Uterus (tissue), 4 donors: ENCODE data around the gene MSH3. TPM values are rescaled to one million over a fixed set of nuclear protein-coding genes. Genes with fewer than 3 reads are reported as not detected.

ENCODE experiments used
- DNase-seq, 2 donors: peaks; one replicate each; pipeline ENCODE4 v3.0.0-alpha.2; 2019 to 2020
- H3K27ac ChIP-seq, 2 donors: fragments of 200-600 bp; sonication (generic); 1 replicate in 1 of 2; 2 replicates in 1 of 2; pipeline ENCODE4 v1.5.1; 2016 to 2018
- H3K27me3 ChIP-seq, 2 donors: fragments of 200-600 bp; sonication (generic); one replicate each; pipeline ENCODE4 v1.5.1; 2018 to 2019; ENCODE audit warnings: control low read depth in 1 of 2
- H3K36me3 ChIP-seq, 2 donors: fragments of 200-600 bp; sonication (generic); one replicate each; pipeline ENCODE4 v1.5.1; 2019; ENCODE audit warnings: control low read depth in 1 of 2
- H3K4me1 ChIP-seq, 2 donors: fragments of 200-600 bp; sonication (generic); one replicate each; pipeline ENCODE4 v1.5.1; 2018 to 2019; ENCODE audit warnings: control low read depth in 1 of 2
- H3K4me3 ChIP-seq, 2 donors: fragments of 200-600 bp; sonication (generic); 1 replicate in 1 of 2; 2 replicates in 1 of 2; pipeline ENCODE4 v1.5.1; 2018 to 2019; ENCODE audit warnings: mild to moderate bottlenecking in 1 of 2
- H3K9me3 ChIP-seq, 2 donors: fragments of 200-600 bp; sonication (generic); one replicate each; pipeline ENCODE4 v1.5.1; 2019; ENCODE audit warnings: control low read depth in 1 of 2
- POLR2A ChIP-seq, 2 donors: fragments of 450-650 bp; IDR thresholded peaks; one replicate each; pipeline ENCODE4 v1.6.1; 2016; ENCODE audit warnings: antibody characterized with exemption in 2 of 2, mild to moderate bottlenecking in 1 of 2, moderate library complexity in 1 of 2
- intact Hi-C: fragments of 100-400 bp; cut with DNase I; formaldehyde crosslinking; loops from one replicate; pipeline ENCODE4 v1.15.1; 2023; ENCODE audit warnings: low total_unique reads
- total RNA-seq, 4 donors: library from RNA; depleted of rRNA in 3 of 4; stranded (reverse); fragments of >200 nt in 3 of 4; gene quantifications; one replicate each; pipeline versions ENCODE4 v1.1.0 to v1.2.4, GENCODE V29; 2014 to 2023
- TF ChIP-seq, protein P1 (sequence below), 4 experiments: fragments of 200-600 bp in 2 of 4; fragments of 450-650 bp in 2 of 4; sonication (generic) in 2 of 4; IDR thresholded peaks; one replicate each; pipeline ENCODE4 v1.5.1; 2016 to 2019; ENCODE audit warnings: antibody characterized with exemption in 4 of 4, mild to moderate bottlenecking in 2 of 4, moderate library complexity in 1 of 4
- donor health status: DM: yes; HTN: yes; CAD: no.

The MSH3 gene
- total RNA-seq, 4 donors from 2014 or later: 6.4 to 34.3 (median 16.3) TPM

DNA sequence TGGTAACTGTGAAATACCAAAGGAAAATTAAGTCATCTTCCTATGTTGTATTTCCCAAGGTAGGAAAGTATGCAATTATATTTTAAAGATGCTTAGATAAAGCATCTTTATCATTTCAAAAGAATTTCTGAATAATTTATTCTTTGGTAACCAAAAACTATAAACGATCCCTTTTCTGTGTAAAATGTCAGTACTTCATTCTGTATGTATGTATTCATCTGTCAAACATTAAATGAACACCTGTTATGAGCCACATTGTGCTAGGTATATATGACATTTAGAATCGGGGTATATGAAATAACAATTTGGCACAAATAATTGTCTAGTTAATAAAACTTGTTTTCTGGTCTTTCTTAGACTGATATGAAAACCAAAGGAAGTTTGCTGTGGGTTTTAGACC lies 89.7 kb downstream of the MSH3 start:
- no peak overlapping the region for H3K4me3 ChIP-seq
- H3K27ac ChIP-seq: no peak overlapping the region
- H3K27me3 ChIP-seq: no peaks in the 10 kb centered on the region
- intact Hi-C loops: no loop called here
- TF ChIP-seq, protein P1, sequence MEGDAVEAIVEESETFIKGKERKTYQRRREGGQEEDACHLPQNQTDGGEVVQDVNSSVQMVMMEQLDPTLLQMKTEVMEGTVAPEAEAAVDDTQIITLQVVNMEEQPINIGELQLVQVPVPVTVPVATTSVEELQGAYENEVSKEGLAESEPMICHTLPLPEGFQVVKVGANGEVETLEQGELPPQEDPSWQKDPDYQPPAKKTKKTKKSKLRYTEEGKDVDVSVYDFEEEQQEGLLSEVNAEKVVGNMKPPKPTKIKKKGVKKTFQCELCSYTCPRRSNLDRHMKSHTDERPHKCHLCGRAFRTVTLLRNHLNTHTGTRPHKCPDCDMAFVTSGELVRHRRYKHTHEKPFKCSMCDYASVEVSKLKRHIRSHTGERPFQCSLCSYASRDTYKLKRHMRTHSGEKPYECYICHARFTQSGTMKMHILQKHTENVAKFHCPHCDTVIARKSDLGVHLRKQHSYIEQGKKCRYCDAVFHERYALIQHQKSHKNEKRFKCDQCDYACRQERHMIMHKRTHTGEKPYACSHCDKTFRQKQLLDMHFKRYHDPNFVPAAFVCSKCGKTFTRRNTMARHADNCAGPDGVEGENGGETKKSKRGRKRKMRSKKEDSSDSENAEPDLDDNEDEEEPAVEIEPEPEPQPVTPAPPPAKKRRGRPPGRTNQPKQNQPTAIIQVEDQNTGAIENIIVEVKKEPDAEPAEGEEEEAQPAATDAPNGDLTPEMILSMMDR (IDR thresholded peaks at IDR 0.05): no peak
- no peak for TF ChIP-seq POLR2A (IDR thresholded peaks at IDR 0.05)
- no peak for DNase-seq
- H3K36me3 ChIP-seq: peaks cover 0 to 2% of the 10 kb centered on the region in 2 donors
- H3K4me1 ChIP-seq: no peaks in the 10 kb centered on the region
- no peaks in the 10 kb centered on the region for H3K9me3 ChIP-seq

DNA sequence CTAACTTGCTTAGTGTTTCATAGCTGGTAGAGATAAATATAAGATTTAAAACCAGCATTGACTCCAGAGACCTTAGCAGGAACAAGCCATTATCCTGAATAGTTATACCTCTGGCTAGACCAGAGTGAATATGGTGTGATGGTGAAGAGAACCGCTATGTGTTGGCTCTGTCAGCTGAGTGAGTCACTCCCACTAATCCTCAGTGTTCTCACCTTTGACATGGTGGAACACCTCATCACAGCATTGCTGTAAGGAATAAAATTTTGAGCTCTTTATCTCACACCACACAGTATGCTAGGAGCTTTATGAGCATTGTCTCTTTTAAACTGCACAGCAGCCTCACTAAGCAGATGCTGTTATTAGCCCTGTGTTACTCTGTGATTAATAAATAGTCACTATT lies 91.0 kb downstream of the MSH3 start:
- TF ChIP-seq, protein P1 (IDR thresholded peaks at IDR 0.05): no peak
- no peak for TF ChIP-seq POLR2A (IDR thresholded peaks at IDR 0.05)
- H3K27ac ChIP-seq: no peak overlapping the region
- H3K4me1 ChIP-seq: no peaks in the 10 kb centered on the region
- H3K36me3 ChIP-seq: peaks cover 0 to 2% of the 10 kb centered on the region in 2 donors
- no peak for DNase-seq
- no peaks in the 10 kb centered on the region for H3K27me3 ChIP-seq
- intact Hi-C loops: no loop called here
- no peak overlapping the region for H3K4me3 ChIP-seq
- no peaks in the 10 kb centered on the region for H3K9me3 ChIP-seq

DNA sequence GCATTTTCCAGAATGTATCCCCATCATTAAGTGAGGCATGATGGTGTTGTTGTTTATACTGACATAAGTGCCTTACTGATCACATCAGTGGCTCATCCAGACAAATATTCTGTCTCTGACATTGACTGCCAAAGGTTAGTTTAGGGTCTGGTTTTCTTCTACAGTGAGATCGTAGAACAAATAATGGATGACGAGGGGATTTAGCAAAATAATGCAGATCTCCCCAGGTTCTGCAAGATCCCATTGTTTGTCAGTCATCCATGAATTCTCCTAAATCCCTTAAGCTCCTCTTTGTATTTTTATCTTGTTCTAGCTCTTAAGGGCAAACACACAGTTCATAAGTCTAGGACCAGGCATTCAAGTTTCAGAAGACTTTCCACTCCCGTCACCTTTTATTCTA lies 93.5 kb downstream of the MSH3 start:
- no peak for DNase-seq
- TF ChIP-seq POLR2A (IDR thresholded peaks at IDR 0.05): no peak
- TF ChIP-seq, protein P1 (IDR thresholded peaks at IDR 0.05): no peak
- Histone ChIP-seq H3K36me3 (peaks cover 0 to 2% of the 10 kb centered on the region in 2 donors), H3K9me3 (no peaks in the 10 kb centered on the region), H3K27me3 (no peaks in the 10 kb centered on the region), H3K4me1 (no peaks in the 10 kb centered on the region), H3K27ac (no peak overlapping the region), H3K4me3 (no peak overlapping the region)
- intact Hi-C loops: no loop called here

DNA sequence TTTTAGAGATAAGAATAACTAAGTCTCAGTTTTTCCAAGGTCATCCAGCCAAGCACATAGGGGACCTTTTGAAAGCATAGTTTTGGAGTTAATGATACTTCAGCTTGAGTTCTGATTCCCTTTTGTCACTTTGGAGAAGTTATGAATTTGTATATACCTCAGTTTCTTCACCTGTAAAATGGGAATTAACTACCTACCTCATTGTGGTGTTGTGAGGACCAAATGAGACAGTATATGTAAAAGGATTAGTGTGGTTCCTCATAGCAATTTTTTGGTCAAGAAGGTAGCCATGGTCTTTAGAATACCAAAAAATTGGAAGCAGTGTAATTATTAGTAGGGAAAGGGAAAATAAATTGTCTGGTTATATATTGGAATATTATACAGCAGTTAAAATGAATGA lies 98.0 kb downstream of the MSH3 start:
- H3K27ac ChIP-seq: no peak overlapping the region
- H3K4me1 ChIP-seq: no peaks in the 10 kb centered on the region
- DNase-seq: no peak
- no peak overlapping the region for H3K4me3 ChIP-seq
- no peaks in the 10 kb centered on the region for H3K27me3 ChIP-seq
- no peak for TF ChIP-seq POLR2A (IDR thresholded peaks at IDR 0.05)
- no peaks in the 10 kb centered on the region for H3K9me3 ChIP-seq
- intact Hi-C loops: no loop called here
- H3K36me3 ChIP-seq: no peaks in the 10 kb centered on the region

DNA sequence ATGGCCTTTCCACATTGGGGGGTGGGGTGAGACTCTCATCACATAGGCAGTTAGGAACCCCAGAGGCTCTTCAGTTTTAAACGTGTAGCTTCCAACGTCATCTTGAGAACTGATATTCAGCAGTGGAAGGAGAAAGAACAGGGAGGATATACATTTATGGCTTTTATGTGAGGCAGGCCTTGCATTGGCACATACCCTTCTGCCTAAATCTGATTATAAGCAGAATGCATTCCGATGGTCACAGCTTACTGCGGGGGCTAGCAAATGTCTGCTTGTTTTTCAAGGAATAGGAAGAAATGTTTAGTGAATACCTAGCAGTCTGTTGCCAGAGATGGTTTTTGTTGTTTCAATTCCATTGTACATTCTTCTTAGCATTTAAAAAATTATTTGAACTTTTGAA lies 99.3 kb downstream of the MSH3 start:
- no peaks in the 10 kb centered on the region for H3K27me3 ChIP-seq
- intact Hi-C loops: no loop called here
- H3K9me3 ChIP-seq: no peaks in the 10 kb centered on the region
- DNase-seq: no peak
- no peak overlapping the region for H3K27ac ChIP-seq
- no peaks in the 10 kb centered on the region for H3K4me1 ChIP-seq
- H3K36me3 ChIP-seq: no peaks in the 10 kb centered on the region
- no peak overlapping the region for H3K4me3 ChIP-seq
- TF ChIP-seq POLR2A (IDR thresholded peaks at IDR 0.05): no peak
- TF ChIP-seq, protein P1 (IDR thresholded peaks at IDR 0.05): no peak

DNA sequence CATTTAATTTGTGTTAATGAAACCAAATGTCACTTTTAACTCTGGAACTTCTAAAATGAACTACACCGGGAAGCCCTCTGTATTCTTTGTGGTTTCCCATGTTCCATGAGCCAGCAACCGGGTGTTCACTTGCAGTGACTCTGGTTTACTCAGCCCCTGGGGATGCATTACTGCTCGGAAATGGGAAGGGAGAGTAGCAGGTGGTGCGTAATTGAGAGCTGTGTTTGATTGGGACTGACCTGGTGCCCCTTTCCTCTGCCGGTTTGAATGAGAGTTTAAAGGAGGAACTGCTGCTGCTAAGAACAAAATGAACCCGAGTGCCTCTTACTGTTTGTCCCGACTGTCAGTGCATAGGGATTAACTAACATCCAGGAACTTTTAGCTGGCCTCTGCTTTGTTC lies 100.4 kb downstream of the MSH3 start:
- H3K27ac ChIP-seq: no peak overlapping the region
- H3K4me1 ChIP-seq: no peaks in the 10 kb centered on the region
- no peaks in the 10 kb centered on the region for H3K27me3 ChIP-seq
- H3K36me3 ChIP-seq: no peaks in the 10 kb centered on the region
- no peak for TF ChIP-seq POLR2A (IDR thresholded peaks at IDR 0.05)
- TF ChIP-seq, protein P1 (IDR thresholded peaks at IDR 0.05): no peak
- intact Hi-C loops: no loop called here
- H3K9me3 ChIP-seq: no peaks in the 10 kb centered on the region
- H3K4me3 ChIP-seq: no peak overlapping the region
- DNase-seq: no peak
